Smooth muscle cell (in vitro differentiated cells): ENCODE measurements around the gene DENND1B. TPM values are rescaled to one million over a fixed set of nuclear protein-coding genes. Genes with fewer than 3 reads are reported as not detected.

Experiments
- DNase-seq: peaks from one replicate; lab custom pipeline; 2025; ENCODE audit not compliant: unreplicated experiment; lab: John Stamatoyannopoulos, UW
- H2AFZ ChIP-seq: fragments of 200-600 bp; sonication (generic); 2 replicates; pipeline ENCODE4 v1.6.0; 2016; ENCODE audit warnings: antibody characterized with exemption, low read depth, mild to moderate bottlenecking
- H3F3A ChIP-seq: fragments of 200-600 bp; sonication (generic); 2 replicates; pipeline ENCODE4 v1.6.0; 2017; ENCODE audit warnings: antibody characterized with exemption, low read depth
- H3K27ac ChIP-seq: fragments of 200-600 bp; sonication (generic); 2 replicates; pipeline ENCODE4 v1.5.1; 2016; ENCODE audit warnings: low read depth, mild to moderate bottlenecking
- H3K27me3 ChIP-seq: fragments of 200-600 bp; sonication (generic); 2 replicates; pipeline ENCODE4 v1.6.1; 2016; ENCODE audit warnings: low read depth, mild to moderate bottlenecking
- H3K36me3 ChIP-seq: fragments of 200-600 bp; sonication (generic); 2 replicates; pipeline ENCODE4 v1.5.1; 2016; ENCODE audit warnings: low read depth
- H3K4me1 ChIP-seq: fragments of 200-600 bp; sonication (generic); 2 replicates; pipeline ENCODE4 v1.5.1; 2016; ENCODE audit warnings: low read depth
- H3K4me2 ChIP-seq: fragments of 200-600 bp; sonication (generic); 2 replicates; pipeline ENCODE4 v1.6.0; 2016; ENCODE audit warnings: mild to moderate bottlenecking
- H3K4me3 ChIP-seq: fragments of 200-600 bp; sonication (generic); 2 replicates; pipeline ENCODE4 v1.5.1; 2016; ENCODE audit warnings: mild to moderate bottlenecking
- H3K79me2 ChIP-seq: fragments of 200-600 bp; sonication (generic); 2 replicates; pipeline ENCODE4 v1.6.0; 2016; ENCODE audit warnings: low read depth, mild to moderate bottlenecking
- H3K9ac ChIP-seq: fragments of 200-600 bp; sonication (generic); 2 replicates; pipeline ENCODE4 v1.6.0; 2016; ENCODE audit warnings: low read depth
- H3K9me3 ChIP-seq: fragments of 200-600 bp; sonication (generic); replicated peaks from 2 replicates; pipeline ENCODE4 v1.5.1; 2016; ENCODE audit warnings: low read depth
- H4K20me1 ChIP-seq: fragments of 200-600 bp; sonication (generic); 2 replicates; pipeline ENCODE4 v1.6.0; 2016; ENCODE audit warnings: low read depth
- CTCF ChIP-seq: fragments of 200-600 bp; sonication (generic); IDR thresholded peaks from 2 replicates; pipeline ENCODE4 v1.5.1; 2017; ENCODE audit warnings: borderline replicate concordance, mild to moderate bottlenecking, antibody characterized with exemption; ENCODE audit not compliant: insufficient read depth, poor library complexity, severe bottlenecking
- WGBS: methylation state at CpG from one replicate; pipeline ENCODE4 v1.1.7; 2016; ENCODE audit warnings: low lambda C conversion rate; 5-methylcytosine and 5-hydroxymethylcytosine counted together
- polyA plus RNA-seq: library from polyadenylated mRNA; unstranded; fragments of >200 nt; fragmentation: Nextera tagmentation; extraction: Ambion mirVana; gene quantifications from 2 replicates; pipeline ENCODE4 v1.2.1, GENCODE V29; 2016
- total RNA-seq: library from RNA; depleted of rRNA; stranded (reverse); fragments of >200 nt; gene quantifications from 2 replicates; pipeline ENCODE4 v1.2.3, GENCODE V29; 2014

The DENND1B gene
- total and polyA plus RNA-seq, 2 experiments from 2014 or later = 7.5 to 22.0 TPM

DNA sequence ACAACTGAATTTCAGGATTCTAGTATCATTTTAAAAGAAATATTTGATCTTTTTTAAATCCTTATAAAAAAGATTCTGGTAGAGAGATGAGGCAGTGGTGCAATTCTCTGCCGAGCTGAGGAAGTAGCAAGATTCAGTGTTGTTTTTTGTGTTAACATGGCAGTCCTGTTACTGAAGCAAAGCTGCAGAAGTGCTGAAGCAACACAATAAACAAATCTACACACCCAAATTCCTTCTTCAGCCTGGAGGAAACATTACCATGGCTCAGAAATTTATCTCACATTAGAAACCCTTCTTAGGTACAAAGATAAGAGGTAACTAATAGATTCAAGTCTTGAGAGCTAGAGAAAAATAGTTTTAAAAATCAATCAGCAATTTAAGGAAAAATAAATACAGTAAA, 216.0 kb downstream of the DENND1B start:
- Histone ChIP-seq H3K36me3 (no peaks in the 10 kb centered on the region), H3F3A (no peaks in the 10 kb centered on the region), H3K4me2 (no peak overlapping the region), H3K9ac (no peak overlapping the region), H3K27me3 (no peaks in the 10 kb centered on the region), H4K20me1 (no peaks in the 10 kb centered on the region), H3K79me2 (no peaks in the 10 kb centered on the region), H3K4me1 (no peaks in the 10 kb centered on the region), H3K4me3 (no peak overlapping the region), H3K9me3 (no peaks in the 10 kb centered on the region), H3K27ac (no peak overlapping the region), H2AFZ (no peak overlapping the region)
- TF ChIP-seq CTCF = no peak
- WGBS = 86% methylated on average over 1 of the region's 1 CpG
- DNase-seq = no peak

DNA sequence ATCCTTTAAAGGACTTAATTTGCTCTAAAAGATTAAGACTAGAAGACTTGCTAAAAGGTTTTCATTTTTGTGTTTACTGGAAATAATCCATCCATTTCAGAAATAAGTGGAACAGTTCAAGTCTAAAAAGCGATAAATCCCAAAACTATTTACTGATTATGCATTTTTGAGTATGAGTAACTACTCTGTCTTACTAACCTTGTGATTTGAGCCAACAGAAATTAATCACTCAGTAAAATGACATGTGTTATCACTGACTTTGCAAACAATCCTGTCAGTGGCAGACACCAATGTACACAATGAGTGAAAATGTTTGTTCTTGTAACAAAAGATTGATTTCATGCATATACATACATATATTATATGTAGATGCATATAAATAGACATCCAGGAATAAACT, 218.0 kb downstream of the DENND1B start:
- Histone ChIP-seq H3K4me1 (no peaks in the 10 kb centered on the region), H3K36me3 (no peaks in the 10 kb centered on the region), H2AFZ (no peak overlapping the region), H3F3A (no peaks in the 10 kb centered on the region), H3K79me2 (no peaks in the 10 kb centered on the region), H3K4me3 (no peak overlapping the region), H3K27me3 (no peaks in the 10 kb centered on the region), H3K27ac (no peak overlapping the region), H4K20me1 (no peaks in the 10 kb centered on the region), H3K9ac (no peak overlapping the region), H3K4me2 (no peak overlapping the region), H3K9me3 (no peaks in the 10 kb centered on the region)
- WGBS = 78% methylated on average over 1 of the region's 1 CpG
- no peak for DNase-seq
- TF ChIP-seq CTCF = no peak

GRCh38 chr1:197553281-197553680, 222.0 kb downstream of the DENND1B start:
- no peak overlapping the region for H3K9ac ChIP-seq
- no peaks in the 10 kb centered on the region for H3K79me2 ChIP-seq
- no peak overlapping the region for H3K4me2 ChIP-seq
- H3K27ac ChIP-seq = no peak overlapping the region
- DNase-seq = no peak
- H3K36me3 ChIP-seq = no peaks in the 10 kb centered on the region
- H3K4me3 ChIP-seq = no peak overlapping the region
- WGBS = 0% methylated on average over 1 of the region's 1 CpG
- no peak for TF ChIP-seq CTCF
- H4K20me1 ChIP-seq = no peaks in the 10 kb centered on the region
- H3F3A ChIP-seq = no peaks in the 10 kb centered on the region
- no peaks in the 10 kb centered on the region for H3K4me1 ChIP-seq
- H3K27me3 ChIP-seq = no peaks in the 10 kb centered on the region
- no peak overlapping the region for H2AFZ ChIP-seq
- H3K9me3 ChIP-seq = no peaks in the 10 kb centered on the region

- Histone ChIP-seq H3F3A (no peaks in the 10 kb centered on the region), H2AFZ (no peak overlapping the region), H3K27ac (no peak overlapping the region), H3K4me2 (no peak overlapping the region), H4K20me1 (no peaks in the 10 kb centered on the region), H3K4me3 (no peak overlapping the region), H3K36me3 (no peaks in the 10 kb centered on the region), H3K9me3 (no peaks in the 10 kb centered on the region), H3K9ac (no peak overlapping the region), H3K27me3 (no peaks in the 10 kb centered on the region), H3K79me2 (no peaks in the 10 kb centered on the region), H3K4me1 (no peaks in the 10 kb centered on the region)
- TF ChIP-seq CTCF = no peak
- WGBS = 96% methylated on average over 1 of the region's 1 CpG
- no peak for DNase-seq
Observed at GRCh38 chr1:197546989-197547388, 228.3 kb downstream of the DENND1B start.
